ENCODE data around the gene USP13.
"Not testable (repeated sequence)": the region's sequence is repeated elsewhere in the genome, so short reads cannot be mapped to it uniquely, and the experiment has no call there.

Gene USP13

DNA sequence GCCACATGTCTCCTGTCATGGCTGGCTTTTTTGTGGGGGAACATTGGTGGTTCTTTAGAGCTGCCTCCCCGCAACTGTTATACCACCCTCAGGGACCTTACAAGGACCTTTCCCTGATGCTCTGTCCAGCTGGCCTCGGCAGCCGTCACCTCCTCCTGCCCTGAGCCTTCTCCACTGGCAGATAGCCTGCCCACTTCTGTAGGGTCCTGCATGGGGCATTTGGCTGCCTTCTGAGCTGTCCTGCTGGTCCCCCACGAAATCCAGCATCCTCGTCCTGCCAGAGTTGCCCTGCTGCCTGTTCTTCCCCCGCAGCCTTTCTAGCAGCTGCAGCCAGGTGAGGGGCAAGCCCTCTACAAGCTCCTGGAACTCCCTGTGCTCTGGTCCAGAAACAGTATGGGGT is 86.2 kb downstream of the USP13 start:
- no peak for DNase-seq

DNA sequence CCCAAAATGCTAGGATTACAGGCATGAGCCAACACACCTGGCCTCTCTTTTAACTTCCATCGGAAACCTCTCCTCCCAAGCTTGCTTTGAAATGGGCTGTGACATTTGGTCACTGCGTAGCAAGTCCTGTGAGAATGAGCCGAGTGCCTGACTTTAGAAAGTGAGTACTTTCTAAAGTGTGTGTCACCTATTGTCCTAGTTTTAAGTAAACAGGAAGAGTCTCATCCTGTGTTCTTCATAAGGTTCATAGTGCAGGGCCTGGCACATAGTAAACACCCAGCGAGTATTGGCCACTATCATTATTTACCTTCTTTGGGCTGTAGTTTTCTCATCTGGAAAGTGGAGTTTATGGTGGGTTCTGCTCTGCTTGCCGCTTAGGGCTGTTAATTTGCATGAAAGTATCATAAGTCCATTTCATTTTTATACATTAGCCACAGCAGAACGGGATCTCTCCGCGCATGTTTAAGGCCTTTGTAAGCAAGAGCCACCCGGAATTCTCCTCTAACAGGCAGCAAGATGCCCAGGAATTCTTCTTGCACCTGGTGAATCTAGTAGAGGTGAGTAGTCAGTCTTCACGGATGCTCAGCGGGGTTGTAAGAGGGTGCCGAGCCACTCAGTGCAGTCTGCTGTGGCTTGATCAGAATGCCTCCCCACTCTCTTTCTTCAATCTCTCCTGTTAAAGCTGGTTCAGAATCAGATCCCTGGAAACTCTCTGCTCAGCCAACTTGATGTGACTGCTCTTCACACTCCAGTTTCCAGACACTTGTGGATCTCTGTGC is 87.2 kb downstream of the USP13 start:
- DNase-seq: no peak

DNA sequence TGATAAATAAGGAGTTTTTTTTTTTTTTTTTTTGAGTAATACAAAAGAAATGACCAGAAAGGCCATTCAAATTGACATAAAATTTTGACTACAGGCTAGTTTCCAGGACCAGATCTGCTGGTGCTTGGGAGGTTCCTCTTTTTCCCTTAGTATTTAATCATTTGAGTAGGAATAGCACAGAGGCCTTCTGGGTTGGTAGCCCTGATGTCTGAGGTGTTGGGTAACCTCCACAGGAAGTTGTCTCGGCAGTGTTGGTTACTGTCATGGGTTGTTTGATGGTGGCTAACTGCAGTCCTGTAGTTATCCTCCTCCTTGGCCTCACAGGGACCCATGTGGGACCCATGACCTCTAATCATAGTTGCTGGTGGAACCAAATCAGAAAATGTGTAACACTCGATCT is 91.1 kb downstream of the USP13 start:
- DNase-seq: no peak

DNA sequence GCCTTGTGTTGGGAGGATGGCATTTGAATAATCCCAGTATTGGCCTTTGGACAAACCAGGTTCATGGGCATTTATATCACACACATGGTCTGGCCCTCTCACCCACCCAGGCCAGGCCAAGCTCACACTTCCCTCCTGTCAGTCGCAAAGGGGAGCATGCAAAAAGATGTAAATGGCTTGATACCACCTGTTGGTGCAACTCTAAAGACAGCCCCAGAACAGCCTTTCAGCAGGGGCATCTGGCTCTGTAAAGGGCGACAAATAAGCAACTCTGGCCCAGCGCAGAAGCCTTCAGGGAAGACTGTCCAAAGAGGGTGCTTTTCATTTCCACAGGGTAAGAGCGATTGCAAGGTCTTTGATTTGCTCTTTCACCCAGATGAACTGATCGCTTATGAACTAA is 91.8 kb downstream of the USP13 start:
- DNase-seq: no peak

DNA sequence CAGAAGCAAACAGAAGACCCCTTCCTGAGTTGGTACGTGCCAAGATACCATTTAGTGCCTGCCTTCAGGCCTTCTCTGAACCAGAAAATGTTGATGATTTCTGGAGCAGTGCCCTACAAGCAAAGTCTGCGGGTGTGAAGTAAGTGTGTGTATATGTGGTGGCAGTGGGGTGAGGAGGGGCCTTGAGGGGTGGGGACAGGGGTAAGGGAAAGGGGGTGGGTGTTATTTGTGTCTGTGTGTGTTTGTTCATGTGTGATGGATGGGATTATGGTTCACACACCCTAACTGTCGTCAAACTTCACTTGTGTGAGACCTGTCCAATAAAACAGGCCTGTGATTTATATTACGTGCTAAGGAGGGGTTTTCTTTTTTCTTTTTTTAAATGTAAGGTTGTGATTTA is 92.2 kb downstream of the USP13 start:
- no peak for DNase-seq

DNA sequence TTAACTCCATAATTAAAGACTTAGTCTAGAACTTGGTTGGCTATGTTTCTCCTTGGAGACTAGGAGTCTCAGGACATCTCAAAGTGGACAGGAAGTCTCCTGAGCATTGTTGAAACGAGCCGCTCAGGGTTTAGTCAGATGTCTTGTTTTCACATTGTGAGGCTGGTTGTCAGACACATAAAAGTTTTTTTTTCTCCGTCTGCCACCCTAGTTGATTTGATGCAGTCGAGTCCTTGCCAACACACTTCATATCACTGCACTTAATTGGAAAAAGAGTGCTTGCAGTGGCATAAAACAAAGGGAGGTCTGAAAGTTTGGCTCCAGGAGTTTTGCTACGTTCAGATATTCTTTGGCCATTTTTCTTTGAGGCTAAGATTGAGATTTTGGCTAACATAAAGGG is 92.9 kb downstream of the USP13 start:
- DNase-seq: no peak

DNA sequence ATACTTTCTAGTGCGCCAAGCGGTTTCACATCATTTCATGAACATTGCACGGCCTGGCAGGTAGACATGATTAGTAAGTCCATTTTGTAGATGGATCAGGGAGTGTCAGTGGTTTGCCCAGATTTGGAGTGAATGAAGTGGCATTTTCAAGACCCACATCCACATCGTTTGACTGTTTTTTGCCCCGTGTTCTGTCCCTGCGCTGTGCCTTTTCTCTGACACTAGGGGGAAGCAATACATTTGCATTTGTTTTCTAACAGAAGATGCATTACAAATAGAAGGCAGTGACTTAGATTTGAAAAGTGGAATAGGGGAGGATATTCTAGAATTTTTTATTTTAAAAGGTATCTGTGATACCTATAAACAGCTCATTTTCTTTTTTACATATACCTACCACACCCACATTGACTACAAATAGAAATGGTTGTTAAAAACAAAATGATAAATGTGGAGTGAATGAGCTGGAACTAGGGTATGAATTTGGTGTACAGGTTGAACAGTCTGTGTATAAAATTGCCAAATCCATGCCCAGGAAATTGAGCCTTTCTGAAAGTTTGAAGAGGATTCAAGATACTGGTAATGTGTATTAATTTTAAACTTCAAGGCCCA is 98.0 kb downstream of the USP13 start:
- no peak for DNase-seq

DNA sequence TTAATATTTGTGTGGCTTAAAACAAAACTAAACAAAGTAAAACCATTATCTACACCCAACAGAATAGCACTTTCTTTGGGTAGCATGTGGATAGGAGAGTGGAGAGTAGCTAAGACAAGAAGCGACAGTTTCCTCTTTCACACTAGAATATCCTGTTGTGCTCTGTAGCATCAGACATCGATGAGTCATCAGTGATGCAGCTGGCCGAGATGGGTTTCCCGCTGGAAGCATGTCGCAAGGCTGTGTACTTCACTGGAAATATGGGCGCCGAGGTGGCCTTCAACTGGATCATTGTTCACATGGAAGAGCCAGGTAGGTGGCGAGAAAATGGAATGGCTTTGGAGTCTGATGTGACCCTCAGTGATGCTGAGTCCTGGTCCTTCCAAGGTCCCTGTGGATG is 108.1 kb downstream of the USP13 start:
- DNase-seq: no peak

DNA sequence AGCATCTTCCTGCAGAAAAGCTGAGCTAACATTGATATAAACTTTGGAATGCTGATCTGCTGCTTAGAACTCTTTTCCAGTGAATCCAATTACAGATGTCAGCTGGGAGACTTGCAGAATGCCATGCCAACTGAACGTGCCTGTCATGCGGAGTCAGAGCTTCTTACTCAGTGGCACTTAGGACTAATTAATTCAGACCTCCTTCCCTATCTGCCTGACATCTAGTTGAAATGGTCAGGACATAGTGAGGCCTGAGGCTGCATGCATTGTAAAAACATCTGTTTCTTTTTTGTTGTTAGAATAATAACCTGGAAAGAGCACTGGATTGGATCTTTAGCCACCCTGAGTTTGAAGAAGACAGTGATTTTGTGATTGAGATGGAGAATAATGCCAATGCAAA is 112.6 kb downstream of the USP13 start:
- DNase-seq: no peak

DNA sequence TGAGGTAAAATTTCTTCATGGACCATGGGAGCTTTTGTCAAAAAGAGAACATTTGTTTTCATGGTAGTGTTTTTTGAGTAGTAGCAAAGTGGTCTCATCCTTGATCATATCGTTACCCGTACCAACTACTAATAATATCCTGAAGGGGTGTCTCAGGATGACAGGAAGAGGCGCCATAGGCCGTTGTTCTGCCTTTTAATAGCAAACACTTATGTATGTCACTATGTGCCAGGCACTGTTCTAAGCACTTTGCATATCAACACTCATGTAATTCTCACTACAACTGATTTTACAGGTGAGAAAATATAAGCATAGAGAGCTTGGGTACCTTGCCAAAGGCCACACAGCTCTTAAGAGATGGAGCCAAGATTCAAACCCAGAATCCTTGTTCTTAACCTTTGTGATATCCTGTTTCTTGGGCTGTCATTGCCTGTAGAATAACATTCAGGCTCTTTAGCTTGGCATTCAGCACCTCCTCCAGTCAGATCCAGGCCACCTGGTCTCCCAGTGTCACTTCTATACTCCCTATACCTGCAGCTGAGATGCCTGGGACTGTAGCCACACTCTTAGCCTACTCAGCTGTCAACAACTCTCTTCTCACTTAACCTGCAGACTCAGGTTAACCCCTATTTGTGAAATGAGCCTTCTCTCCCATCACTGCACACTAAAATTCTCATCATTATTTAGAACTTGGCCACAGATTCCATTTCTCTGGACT is 113.7 kb downstream of the USP13 start:
- DNase-seq: no peak

DNA sequence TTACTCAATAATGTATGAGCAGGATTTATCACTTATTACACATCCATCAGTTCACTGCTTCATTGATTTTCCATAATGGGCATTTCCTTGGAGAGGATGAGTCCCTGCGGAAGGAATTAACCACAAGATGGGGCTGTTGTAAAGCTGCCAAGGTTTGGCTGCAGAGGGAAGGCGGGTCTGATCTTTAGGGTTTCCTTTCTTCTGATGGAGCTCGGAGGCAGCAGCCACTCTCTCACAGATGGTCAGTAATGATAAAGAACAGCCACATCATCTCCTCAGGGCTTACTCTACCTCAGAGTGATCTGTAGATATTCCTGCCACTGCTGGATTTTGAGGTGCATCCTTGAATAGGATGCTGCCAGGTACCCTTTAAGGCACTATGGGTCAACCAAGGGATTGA is 115.2 kb downstream of the USP13 start:
- no peak for DNase-seq

DNA sequence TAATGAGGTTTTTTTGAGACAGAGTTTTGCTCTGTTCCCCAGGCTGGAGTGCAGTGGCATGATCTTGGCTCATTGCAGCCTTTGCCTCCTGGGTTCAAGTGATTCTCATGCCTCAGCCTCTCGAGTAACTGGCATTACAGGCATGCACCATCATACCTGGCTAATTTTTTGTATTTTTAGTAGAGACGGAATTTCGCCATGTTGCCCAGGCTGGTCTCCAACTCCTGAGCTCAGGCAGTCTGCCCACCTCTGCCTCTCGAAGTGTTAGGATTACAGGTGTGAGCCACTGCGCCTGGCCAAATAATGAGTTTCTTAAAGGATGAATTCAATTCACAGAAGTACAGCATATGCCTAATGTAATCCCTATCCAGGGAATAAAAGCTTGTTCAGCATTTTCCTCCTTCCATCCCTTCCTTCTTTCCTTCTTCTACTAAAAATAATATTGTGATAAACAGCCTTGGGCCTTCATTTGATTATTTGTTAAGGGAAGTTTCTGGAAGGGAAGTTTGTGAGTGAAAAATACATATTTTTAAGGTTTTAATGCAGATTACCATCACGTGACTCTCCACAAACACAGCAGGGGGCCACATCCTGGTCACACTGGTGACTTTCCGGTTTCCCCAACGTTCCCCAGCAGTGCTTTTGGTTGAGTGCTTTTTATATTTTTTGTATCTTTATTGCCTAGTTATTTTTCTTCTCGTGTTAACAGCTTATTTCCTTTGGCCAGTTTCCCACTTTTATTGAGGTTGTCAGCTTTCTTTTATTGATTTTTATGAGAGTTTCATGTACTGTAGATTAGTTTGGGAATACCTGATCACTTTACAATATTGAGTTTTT is 116.8 kb downstream of the USP13 start:
- no peak for DNase-seq

DNA sequence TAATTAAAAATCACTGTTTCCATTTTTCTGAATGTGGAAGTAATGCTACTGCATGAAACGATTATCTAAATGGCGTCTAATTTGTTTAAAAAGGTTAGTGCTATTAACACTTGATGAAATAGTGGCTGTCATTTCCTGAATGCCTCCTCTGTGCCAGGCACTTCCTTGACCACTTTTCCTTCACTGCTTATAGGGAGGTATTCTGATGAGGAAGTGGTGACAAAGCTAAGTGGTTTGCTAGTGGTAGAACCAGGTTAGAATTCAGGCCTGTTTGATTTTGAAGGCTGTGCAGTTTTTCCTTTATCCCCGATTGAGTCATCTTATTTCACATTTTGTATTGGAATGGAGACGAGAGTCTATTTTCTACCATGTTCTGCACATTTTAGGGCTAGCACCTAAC is 119.0 kb downstream of the USP13 start:
- no peak for DNase-seq

DNA sequence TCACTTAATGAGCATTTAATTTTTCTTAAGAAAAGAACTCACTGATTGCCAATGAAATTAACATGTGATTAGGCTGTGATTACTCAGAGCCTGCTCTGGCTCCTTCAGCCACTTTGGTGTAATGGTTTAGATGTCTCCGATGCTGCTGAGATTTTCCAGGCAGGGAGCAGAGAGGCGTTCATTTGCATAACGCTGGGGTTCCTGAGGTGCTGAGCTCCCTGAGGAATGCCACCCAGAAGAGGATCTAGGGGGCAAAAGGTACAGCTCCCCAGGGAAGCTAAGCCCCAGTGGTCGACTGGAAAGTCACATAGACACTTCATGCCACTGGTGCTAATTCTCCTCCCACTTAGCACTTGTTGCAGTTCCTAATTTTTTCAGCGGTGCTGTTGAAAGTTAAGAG is 119.5 kb downstream of the USP13 start:
- DNase-seq: no peak

DNA sequence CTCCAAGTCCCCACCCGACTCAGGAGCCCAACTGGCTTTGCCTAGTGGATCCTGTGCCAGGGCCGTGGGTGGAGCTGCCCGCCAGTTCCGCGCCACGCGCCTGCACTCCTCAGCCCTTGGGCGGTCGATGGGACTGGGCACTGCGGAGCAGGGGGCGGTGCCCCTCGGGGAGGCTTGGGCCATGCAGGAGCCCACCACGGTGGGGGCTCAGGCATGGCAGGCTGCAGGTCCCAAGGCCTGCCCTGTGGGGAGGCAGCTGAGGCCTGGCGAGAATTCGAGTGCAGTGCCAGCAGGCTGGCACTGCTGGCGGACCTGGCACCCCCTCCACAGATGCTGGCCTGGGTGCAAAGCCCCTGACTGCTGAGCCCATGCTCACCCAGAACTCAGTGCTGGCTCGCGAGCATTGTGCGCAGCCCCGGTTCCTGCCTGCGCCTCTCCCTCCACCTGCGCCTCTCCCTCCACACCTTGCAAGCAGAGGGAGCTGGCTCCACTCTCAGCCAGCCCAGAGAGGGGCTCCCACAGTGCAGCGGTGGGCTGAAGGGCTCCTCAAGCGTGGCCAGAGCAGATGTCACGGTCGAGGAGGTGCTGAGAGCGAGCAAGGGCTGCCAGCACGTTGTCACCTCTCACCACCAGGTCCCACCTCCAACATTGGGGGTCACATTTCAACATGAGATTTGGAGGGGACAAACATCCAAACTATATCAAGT is 122.7 kb downstream of the USP13 start:
- no peak for DNase-seq

DNA sequence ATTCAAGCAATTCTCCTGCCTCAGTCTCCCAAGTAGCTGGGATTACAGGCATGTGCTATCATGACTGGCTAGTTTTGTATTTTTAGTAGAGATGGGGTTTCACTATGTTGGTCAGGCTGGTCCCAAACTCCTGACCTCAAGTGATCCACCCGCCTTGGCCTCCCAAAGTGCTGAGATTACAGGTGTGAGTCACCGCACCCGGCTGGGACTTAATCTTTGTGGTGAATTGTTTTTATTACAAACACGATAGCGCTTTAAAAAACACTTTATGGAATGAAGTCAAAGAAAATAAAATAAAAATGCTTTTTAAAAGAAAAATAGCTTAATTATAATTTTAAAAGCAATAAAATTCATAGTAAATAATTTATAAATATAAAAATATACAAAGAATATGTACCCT is 130.0 kb downstream of the USP13 start:
- not testable (repeated sequence) for DNase-seq

DNA sequence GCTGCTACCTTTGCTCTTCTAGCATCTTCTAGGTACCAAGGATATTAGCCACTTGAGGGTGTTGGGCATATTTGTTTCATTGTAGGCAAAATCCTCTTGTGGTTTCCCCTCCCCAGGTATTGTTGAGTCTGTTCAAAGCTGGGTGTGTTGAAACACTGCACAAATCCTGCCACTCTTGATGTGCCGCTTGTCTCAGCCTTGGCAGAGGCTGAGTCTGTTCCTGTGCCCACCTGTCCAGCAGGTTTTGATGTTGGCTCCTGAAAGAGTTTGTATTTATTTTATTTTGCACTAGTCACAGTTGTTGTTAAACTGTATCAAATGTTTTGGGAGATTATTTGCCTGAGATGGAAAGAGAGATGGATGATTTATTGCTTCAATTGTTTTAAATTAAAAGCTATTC is 136.2 kb downstream of the USP13 start:
- no peak for DNase-seq

DNA sequence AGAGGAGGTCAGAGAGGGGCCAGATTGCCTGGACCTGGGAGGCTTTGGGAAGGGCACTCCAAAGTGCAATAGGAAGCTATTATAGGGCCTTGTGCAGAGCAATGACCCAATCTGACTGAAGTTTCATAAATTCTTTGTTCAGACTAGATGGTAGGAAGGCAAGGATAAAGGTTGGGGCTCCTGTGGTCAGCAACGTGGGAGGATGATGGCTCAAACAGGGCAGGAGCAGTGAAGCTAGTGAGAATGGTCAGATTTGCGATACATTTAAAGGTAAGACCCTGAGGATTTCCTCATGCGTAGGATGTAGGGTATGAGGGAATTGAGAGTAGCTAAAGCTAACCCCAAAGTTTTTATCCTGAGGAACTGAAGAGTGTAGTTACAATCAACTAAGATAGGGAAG is 139.0 kb downstream of the USP13 start:
- DNase-seq: no peak

DNA sequence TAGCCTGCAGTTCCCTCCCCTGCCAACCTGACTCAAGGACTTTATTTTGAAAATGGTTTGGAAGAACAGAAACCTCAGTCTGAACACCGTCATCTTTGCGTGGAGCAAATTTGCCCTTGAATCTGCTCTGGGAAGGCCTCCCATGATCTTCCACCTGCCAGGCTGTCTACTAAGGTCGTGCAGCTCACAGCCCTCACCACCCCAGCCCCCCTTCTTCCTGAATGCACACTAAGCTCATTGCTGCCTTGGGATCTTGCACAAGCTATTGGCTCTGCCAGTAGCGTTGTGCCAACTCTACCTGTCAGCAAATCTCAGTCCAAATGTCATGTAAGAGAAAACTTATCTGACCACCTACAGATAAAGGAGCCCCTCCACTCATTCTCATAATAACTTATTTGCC is 141.5 kb downstream of the USP13 start:
- no peak for DNase-seq

DNA sequence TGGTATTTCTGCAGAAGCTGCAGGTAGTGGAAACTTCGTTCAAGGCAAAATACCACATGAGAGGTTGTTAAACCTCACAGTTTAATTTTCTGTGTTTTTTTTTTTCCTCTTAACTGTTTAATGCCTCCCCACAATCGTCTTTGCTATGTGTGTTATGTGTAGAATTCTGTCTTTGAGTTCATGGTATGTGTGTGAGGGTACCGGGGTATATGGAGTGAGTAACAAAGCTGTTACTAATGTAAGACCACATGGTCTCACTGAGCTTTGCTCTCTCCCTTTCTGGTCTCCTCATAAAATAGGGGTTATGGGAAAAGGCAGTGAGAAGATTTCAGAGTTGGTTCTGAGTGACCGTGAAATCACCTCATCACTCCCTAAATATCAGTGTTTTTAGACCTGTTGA is 143.6 kb downstream of the USP13 start:
- DNase-seq: no peak

DNA sequence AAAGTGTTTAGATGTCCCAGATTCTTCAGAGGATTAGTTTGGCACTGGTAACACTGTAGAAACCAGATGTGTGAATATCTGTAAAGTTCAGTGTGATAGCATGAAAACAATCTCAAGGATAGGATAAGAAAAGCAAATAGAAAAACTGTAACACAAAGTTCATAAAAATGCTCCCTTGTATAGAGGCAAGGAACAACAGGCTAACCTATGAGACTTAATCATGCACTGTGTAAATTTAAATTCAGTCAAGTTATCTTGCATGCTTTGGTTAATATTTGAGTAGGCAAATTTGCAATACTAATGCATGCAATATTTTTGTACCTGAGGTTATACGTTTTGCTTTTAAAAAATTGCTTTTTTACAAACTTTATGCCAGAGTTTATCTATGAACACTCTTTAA is 144.4 kb downstream of the USP13 start:
- no peak for DNase-seq

DNA sequence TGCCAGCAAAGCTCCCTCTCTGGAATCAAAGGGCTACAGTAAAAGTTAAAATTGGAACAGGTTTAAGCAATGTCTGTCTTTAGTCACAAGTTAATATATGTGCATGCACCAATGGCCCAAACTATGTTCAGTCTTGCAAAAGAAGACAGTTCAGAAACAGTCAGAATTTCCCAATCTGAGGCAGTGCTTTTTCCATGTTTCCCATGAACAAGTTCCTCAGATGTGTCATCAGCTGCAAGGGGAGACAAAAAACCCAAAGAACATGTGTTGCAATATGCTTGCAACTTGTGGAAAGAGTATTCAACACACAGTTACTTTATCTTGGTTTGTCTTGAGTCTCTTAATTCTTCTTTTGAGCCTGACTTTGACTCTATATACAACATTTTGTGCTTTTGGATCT is 148.4 kb downstream of the USP13 start:
- DNase-seq: no peak

DNA sequence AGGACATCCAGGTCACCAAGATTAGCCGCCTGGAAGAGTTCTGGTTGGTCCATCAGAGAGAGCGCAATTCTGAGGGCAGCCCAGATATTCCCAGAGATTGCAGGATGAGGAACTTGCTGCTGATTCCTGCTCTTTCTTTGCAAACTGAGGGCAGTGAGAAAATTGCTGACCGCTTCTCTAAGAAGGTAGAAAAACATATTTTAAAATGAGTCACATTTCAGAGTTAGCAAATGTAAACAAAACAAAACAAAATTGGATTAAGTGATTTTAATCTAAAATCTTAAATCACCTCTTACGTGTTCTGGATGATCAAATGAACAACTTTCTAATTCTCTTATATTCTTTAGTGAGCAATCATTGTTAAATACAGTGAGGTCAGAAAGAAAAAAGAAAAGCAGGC is 149.0 kb downstream of the USP13 start:
- no peak for DNase-seq
